Esophagus (tissue), 2 donors: ENCODE data around the gene CHST11. TPM values are rescaled to one million over a fixed set of nuclear protein-coding genes. Genes with fewer than 3 reads are reported as not detected.
"Not testable (repeated sequence)": the region's sequence is repeated elsewhere in the genome, so short reads cannot be mapped to it uniquely, and the experiment has no call there.

Experiments used
- H3K27ac ChIP-seq, 2 donors: one replicate each; pipeline ENCODE4 v1.5.1; 2013; ENCODE audit warnings: low read depth in 2 of 2, mild to moderate bottlenecking in 2 of 2, inconsistent platforms in 1 of 2, low read length in 1 of 2, moderate library complexity in 1 of 2
- H3K27me3 ChIP-seq, 2 donors: one replicate each; pipeline ENCODE4 v1.6.1; 2013; ENCODE audit warnings: low read length in 2 of 2, control low read depth in 1 of 2, mild to moderate bottlenecking in 1 of 2; ENCODE audit not compliant: insufficient read depth in 2 of 2, control insufficient read depth in 1 of 2
- H3K36me3 ChIP-seq, 2 donors: one replicate each; pipeline ENCODE4 v1.6.1; 2013; ENCODE audit warnings: low read length in 1 of 2; ENCODE audit not compliant: control insufficient read depth in 2 of 2, insufficient read depth in 2 of 2
- H3K4me1 ChIP-seq, 2 donors: one replicate each; pipeline ENCODE4 v1.6.1; 2013; ENCODE audit warnings: low read length in 1 of 2; ENCODE audit not compliant: control insufficient read depth in 2 of 2, insufficient read depth in 2 of 2
- H3K4me3 ChIP-seq, 2 donors: one replicate each; pipeline ENCODE4 v1.5.1; 2013; ENCODE audit warnings: low read length in 2 of 2, mild to moderate bottlenecking in 2 of 2, low read depth in 1 of 2, moderate library complexity in 1 of 2
- H3K9me3 ChIP-seq, 2 donors: one replicate each; pipeline ENCODE4 v1.6.1; 2013; ENCODE audit warnings: mild to moderate bottlenecking in 2 of 2, low read depth in 1 of 2, low read length in 1 of 2, moderate library complexity in 1 of 2; ENCODE audit not compliant: control insufficient read depth in 2 of 2, insufficient read depth in 1 of 2
- WGBS, 2 donors: extraction: QIAGEN DNeasy Blood & Tissue Kit; methylation state at CpG; one replicate each; pipeline ENCODE4 v1.1.7; 2013; 5-methylcytosine and 5-hydroxymethylcytosine counted together
- polyA plus RNA-seq, 2 donors: library from polyadenylated mRNA; stranded (reverse); fragments of 200-250 nt; gene quantifications; one replicate each; pipeline ENCODE4 v1.2.3, GENCODE V29; 2013
- donor health status: healthy with polysubstance abuse.
- donor health status: Bipolar disorder and iron deficiency.

The CHST11 gene
- polyA plus RNA-seq, 2 donors = 0.53 to 1.4 TPM

GRCh38 chr12:104608998-104609397, 152.2 kb downstream of the CHST11 start:
- Histone ChIP-seq H3K27me3 (no peaks in the 10 kb centered on the region), H3K36me3 (no peaks in the 10 kb centered on the region), H3K4me3 (no peak overlapping the region), H3K4me1 (peaks cover 0 to 3% of the 10 kb centered on the region in 2 donors), H3K9me3 (no peaks in the 10 kb centered on the region), H3K27ac (no peak overlapping the region)
- 52 to 61% methylated on average over 4 of the region's 4 CpGs for WGBS, 2 donors

DNA sequence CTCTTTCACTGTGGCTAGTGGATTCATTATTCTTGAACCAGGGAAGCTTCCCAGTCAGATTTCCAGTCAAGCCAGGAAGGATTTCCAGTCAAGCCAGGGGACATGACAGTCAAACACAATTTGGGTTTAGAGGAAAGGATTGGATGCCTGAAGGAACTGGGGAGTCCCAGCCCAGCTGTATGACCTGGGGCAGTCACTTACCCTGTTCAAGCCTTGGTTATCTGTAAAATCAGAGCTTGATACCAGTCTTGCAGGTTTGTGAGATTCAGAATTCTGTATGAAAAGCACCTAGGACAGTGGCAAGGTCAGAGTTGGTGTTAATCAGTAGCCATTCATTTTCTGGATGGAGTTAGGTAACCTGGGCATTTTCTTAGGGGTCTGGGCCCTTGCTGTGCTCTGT, 152.7 kb downstream of the CHST11 start:
- Histone ChIP-seq H3K4me3 (no peak overlapping the region), H3K36me3 (no peaks in the 10 kb centered on the region), H3K27me3 (no peaks in the 10 kb centered on the region), H3K4me1 (peaks cover 0 to 2% of the 10 kb centered on the region in 2 donors), H3K9me3 (no peaks in the 10 kb centered on the region), H3K27ac (no peak overlapping the region)

GRCh38 chr12:104610513-104611235, 153.9 kb downstream of the CHST11 start:
- H3K4me3 ChIP-seq = no peak overlapping the region
- no peaks in the 10 kb centered on the region for H3K36me3 ChIP-seq
- H3K27me3 ChIP-seq = no peaks in the 10 kb centered on the region
- H3K4me1 ChIP-seq = peaks cover 0 to 2% of the 10 kb centered on the region in 2 donors
- H3K9me3 ChIP-seq = no peaks in the 10 kb centered on the region
- WGBS, 2 donors = 88 to 91% methylated on average over 6 of the region's 6 CpGs
- no peak overlapping the region for H3K27ac ChIP-seq

- Histone ChIP-seq H3K4me3 (no peak overlapping the region), H3K9me3 (no peaks in the 10 kb centered on the region), H3K36me3 (no peaks in the 10 kb centered on the region), H3K4me1 (peaks cover 0 to 2% of the 10 kb centered on the region in 2 donors), H3K27ac (no peak overlapping the region), H3K27me3 (no peaks in the 10 kb centered on the region)
- WGBS, 2 donors = 95 to 97% methylated on average over 12 of the region's 12 CpGs
These were observed 154.9 kb downstream of the CHST11 start for GRCh38 chr12:104611671-104612070.

DNA sequence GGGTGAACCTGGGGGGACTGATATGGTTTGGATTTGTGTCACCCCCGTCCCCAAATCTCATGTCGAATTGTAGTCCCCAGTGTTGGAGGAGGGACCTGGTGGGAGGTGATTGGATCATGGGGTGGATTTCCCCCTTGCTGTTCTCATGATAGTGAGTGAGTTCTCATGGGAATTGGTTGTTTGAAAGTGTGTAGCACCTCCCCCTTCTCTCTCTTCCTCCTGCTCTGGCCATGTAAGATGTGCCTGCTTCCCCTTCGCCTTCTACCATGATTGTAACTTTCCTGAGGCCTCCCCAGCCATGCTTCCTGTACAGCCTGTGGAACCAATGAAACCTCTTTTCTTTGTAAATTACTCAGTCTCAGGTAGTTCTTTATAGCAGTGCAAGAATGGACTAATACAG, 156.6 kb downstream of the CHST11 start:
- not testable (repeated sequence) for H3K9me3 ChIP-seq, H3K27ac ChIP-seq, H3K4me1 ChIP-seq, H3K27me3 ChIP-seq, H3K36me3 ChIP-seq, H3K4me3 ChIP-seq
- 97 to 100% methylated on average over 3 of the region's 3 CpGs for WGBS, 2 donors

DNA sequence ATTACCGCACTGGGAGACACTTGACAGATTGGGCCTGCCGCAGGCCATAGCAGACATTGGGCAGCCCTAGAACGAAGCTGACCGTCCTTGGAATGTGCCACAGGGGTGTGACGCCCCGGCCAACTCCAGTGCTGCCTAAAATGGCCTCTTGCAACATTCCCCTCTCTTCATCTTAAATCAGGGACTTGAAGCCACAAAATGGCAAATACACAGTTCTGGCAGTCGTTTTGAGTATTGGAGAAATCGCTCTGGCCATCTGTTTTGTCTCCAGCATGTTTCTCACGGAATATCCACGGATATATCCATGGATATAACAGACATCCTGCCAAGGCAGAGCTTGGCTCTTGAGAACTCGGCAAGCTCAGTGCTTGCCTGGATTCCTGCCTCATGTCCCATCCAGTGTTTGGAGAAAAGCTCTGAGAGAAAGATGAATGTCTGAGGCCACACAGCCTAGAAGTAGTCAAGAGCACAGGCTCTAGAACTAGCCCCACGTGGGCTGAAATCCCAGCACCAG, 158.4 kb downstream of the CHST11 start:
- Histone ChIP-seq H3K27ac (no peak overlapping the region), H3K4me1 (no peaks in the 10 kb centered on the region), H3K4me3 (no peak overlapping the region), H3K9me3 (no peaks in the 10 kb centered on the region), H3K27me3 (no peaks in the 10 kb centered on the region), H3K36me3 (no peaks in the 10 kb centered on the region)
- 68 to 71% methylated on average over 12 of the region's 12 CpGs for WGBS, 2 donors

DNA sequence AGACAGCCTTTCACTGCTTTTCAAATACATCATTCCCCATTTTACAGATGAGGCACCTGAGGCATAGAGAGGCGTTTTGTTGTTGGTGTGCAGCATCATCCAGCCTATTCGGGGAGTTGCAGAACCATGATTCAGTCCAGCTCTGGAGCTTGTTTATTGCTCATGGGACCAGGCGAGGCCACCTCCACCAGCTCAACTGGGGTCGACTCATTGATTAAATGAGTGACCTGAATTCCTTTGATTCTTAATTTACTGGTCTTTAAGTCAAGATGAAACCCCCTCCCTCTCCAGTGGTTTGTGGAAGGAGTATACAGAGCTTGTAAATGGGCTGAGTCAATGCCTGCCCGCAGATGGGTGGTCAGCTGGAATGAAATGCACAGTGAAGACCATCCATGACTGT, 161.9 kb downstream of the CHST11 start:
- Histone ChIP-seq H3K4me1 (no peaks in the 10 kb centered on the region), H3K27me3 (no peaks in the 10 kb centered on the region), H3K36me3 (no peaks in the 10 kb centered on the region), H3K9me3 (no peaks in the 10 kb centered on the region), H3K27ac (no peak overlapping the region), H3K4me3 (no peak overlapping the region)
- 80 to 84% methylated on average over 5 of the region's 5 CpGs for WGBS, 2 donors

GRCh38 chr12:104619305-104619704, 162.6 kb downstream of the CHST11 start:
- Histone ChIP-seq H3K4me1 (no peaks in the 10 kb centered on the region), H3K27me3 (no peaks in the 10 kb centered on the region), H3K27ac (no peak overlapping the region), H3K4me3 (no peak overlapping the region), H3K9me3 (no peaks in the 10 kb centered on the region), H3K36me3 (no peaks in the 10 kb centered on the region)
- WGBS, 2 donors = 91 to 92% methylated on average over 7 of the region's 7 CpGs

DNA sequence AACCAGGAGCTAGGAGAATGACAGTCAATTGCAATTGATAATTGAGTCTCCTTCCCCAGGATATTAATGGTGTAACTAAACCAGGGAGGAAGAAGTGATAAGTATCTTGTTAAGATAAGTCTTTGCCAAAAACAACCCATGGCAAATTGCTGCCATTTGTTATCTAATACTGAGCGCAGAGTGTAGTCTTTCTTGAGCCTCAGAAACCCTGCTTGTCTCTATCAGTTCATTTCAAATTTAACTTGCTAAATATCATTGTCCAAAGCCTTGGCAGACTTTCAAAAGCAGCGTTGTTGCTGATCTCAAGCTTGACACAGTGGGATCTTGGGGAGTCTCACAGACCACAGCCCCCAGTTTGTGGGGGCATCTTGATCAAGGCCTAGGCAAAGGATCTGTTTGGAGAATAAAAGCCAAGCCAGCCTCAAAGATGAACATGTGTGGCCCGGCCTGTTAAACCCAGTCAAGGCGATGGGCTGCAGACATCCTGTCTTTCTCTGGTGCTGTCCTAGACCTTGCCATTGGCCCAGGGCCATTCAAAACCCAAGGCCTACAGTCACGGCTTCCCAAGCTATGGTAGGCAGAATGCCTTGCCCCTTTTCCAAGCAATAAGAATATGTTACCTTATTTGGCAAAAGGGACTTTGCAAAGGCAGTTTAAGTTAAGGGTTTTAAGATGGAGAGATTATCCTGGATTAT, 164.2 kb downstream of the CHST11 start:
- Histone ChIP-seq H3K4me3 (no peak overlapping the region), H3K27me3 (no peaks in the 10 kb centered on the region), H3K27ac (no peak overlapping the region), H3K4me1 (no peaks in the 10 kb centered on the region), H3K9me3 (no peaks in the 10 kb centered on the region), H3K36me3 (no peaks in the 10 kb centered on the region)
- 74 to 80% methylated on average over 5 of the region's 5 CpGs for WGBS, 2 donors

GRCh38 chr12:104622928-104623327, 166.2 kb downstream of the CHST11 start:
- H3K4me1 ChIP-seq = no peaks in the 10 kb centered on the region
- no peaks in the 10 kb centered on the region for H3K27me3 ChIP-seq
- WGBS, 2 donors = 52 to 76% methylated on average over 3 of the region's 3 CpGs
- no peaks in the 10 kb centered on the region for H3K9me3 ChIP-seq
- H3K27ac ChIP-seq = no peak overlapping the region
- H3K4me3 ChIP-seq = no peak overlapping the region
- no peaks in the 10 kb centered on the region for H3K36me3 ChIP-seq
